HUDEP-2 (cell line): ENCODE data around the gene ZNF208.
"Not testable (repeated sequence)": the region's sequence is repeated elsewhere in the genome, so short reads cannot be mapped to it uniquely, and the experiment has no call there.

Source experiments
- DNase-seq, 76 experiments: peaks; one replicate each; lab custom pipeline; 2025; ENCODE audit not compliant: unreplicated experiment in 76 of 76; lab: John Stamatoyannopoulos, UW

ZNF208 gene

DNA sequence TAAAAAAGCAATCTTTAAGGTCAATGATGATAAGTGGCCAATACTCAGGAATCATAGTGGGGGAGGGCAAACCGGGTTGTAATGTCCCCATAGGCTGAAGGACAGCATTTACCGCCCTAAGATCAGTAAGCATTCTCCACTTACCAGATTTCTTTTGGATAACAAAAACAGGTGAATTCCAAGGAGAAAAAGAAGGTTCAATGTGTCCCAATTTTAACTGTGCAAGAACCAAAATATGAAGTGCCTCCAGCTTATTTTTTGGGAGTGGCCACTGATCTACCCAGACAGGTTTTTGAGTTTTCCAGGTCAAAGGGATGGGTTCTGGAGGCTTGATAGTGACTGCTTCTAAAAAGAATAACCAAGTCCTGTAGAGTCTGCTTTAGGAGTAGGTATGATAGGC, 125.2 kb downstream of the ZNF208 start:
- not testable (repeated sequence) for DNase-seq

DNA sequence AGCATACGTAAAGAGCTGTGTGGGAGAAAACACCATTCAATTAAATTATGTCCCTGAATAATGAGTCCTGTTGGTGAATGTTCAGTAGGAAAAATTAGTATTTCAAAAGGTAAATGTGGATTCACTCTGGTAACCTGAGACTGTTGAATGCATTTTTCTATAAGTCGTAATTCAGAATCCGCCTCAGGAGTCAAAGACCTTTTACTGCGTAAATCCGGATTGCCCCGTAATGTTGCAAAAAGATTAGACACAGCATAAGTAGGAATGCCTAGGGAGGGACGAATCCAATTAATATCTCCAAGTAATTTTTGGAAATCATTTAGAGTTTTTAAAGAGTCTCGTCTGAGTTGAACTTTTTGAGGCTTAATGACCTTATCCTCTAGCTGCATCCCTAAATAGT, 126.0 kb downstream of the ZNF208 start:
- DNase-seq = not testable (repeated sequence)

- DNase-seq = no peak
Measured at GRCh38 chr19:21883516-21883915, 127.2 kb downstream of the ZNF208 start.
